Loucy (cell line): ENCODE data around the gene TIAM2.

ENCODE experiments used
- H2AFZ ChIP-seq: fragments of 200-600 bp; sonication (generic); 2 replicates; pipeline ENCODE4 v1.6.0; 2016; ENCODE audit warnings: antibody characterized with exemption, mild to moderate bottlenecking, low read length, moderate library complexity
- H3F3A ChIP-seq: fragments of 200-600 bp; 2 replicates; pipeline ENCODE4 v1.6.0; 2016; ENCODE audit warnings: antibody characterized with exemption, low read depth, mild to moderate bottlenecking
- H3K27me3 ChIP-seq: fragments of 200-600 bp; sonication (generic); 2 replicates; pipeline ENCODE4 v1.6.1; 2014; ENCODE audit warnings: low read length, mild to moderate bottlenecking; ENCODE audit not compliant: insufficient read depth, poor library complexity, severe bottlenecking
- H3K36me3 ChIP-seq: fragments of 200-600 bp; sonication (generic); 2 replicates; pipeline ENCODE4 v1.6.1; 2016; ENCODE audit warnings: low read length; ENCODE audit not compliant: insufficient read depth
- H3K4me1 ChIP-seq: fragments of 200-600 bp; sonication (generic); 2 replicates; pipeline ENCODE4 v1.5.1; 2014; ENCODE audit warnings: low read length, mild to moderate bottlenecking; ENCODE audit not compliant: insufficient read depth, poor library complexity, severe bottlenecking
- H3K4me2 ChIP-seq: fragments of 200-600 bp; sonication (generic); 2 replicates; pipeline ENCODE4 v1.6.0; 2014; ENCODE audit warnings: antibody characterized with exemption, low read length, low read depth, mild to moderate bottlenecking; ENCODE audit not compliant: poor library complexity, severe bottlenecking
- H3K4me3 ChIP-seq: fragments of 200-600 bp; sonication (generic); 2 replicates; pipeline ENCODE4 v1.5.1; 2014; ENCODE audit warnings: low read length, mild to moderate bottlenecking, mixed read lengths; ENCODE audit not compliant: poor library complexity, severe bottlenecking
- H3K79me2 ChIP-seq: fragments of 200-600 bp; sonication (generic); 2 replicates; pipeline ENCODE4 v1.6.1; 2014; ENCODE audit warnings: low read length; ENCODE audit not compliant: insufficient read depth
- H3K9ac ChIP-seq: fragments of 200-600 bp; sonication (generic); 2 replicates; pipeline ENCODE4 v1.6.0; 2014; ENCODE audit warnings: mild to moderate bottlenecking, low read depth, low read length, moderate library complexity; ENCODE audit not compliant: poor library complexity, severe bottlenecking
- H3K9me2 ChIP-seq: fragments of 200-600 bp; sonication (generic); replicated peaks from 2 replicates; pipeline ENCODE4 v1.6.1; 2016; ENCODE audit warnings: low read depth, low read length, mixed read lengths
- H3K9me3 ChIP-seq: fragments of 200-600 bp; sonication (generic); 2 replicates; pipeline ENCODE4 v1.6.1; 2014; ENCODE audit warnings: mild to moderate bottlenecking, antibody characterized with exemption, low read length, low read depth; ENCODE audit not compliant: insufficient read depth
- H4K20me1 ChIP-seq: fragments of 200-600 bp; sonication (generic); 2 replicates; pipeline ENCODE4 v1.6.0; 2014; ENCODE audit warnings: antibody characterized with exemption, low read length, mild to moderate bottlenecking; ENCODE audit not compliant: insufficient read depth, poor library complexity, severe bottlenecking
- EZH2phosphoT487 ChIP-seq: fragments of 200-600 bp; IDR thresholded peaks from 2 replicates; pipeline ENCODE4 v1.6.1; 2018; ENCODE audit warnings: antibody characterized with exemption, mild to moderate bottlenecking, moderate library complexity, borderline replicate concordance
- TF ChIP-seq, protein P1 (sequence below): fragments of 200-600 bp; sonication (generic); conservative IDR thresholded peaks from 2 replicates; pipeline ENCODE4 v1.5.1; 2014; ENCODE audit warnings: mild to moderate bottlenecking, antibody characterized with exemption, low read length

TIAM2 gene

GRCh38 chr6:155022721-155023120, 27.6 kb downstream of the TIAM2 start:
- Histone ChIP-seq H3F3A (no peaks in the 10 kb centered on the region), H3K27me3 (no peaks in the 10 kb centered on the region), H4K20me1 (no peaks in the 10 kb centered on the region), H3K4me3 (no peak overlapping the region), H3K4me2 (no peak overlapping the region), H3K36me3 (no peaks in the 10 kb centered on the region), H3K9me3 (no peaks in the 10 kb centered on the region), H3K9ac (no peak overlapping the region), H3K79me2 (no peaks in the 10 kb centered on the region), H3K9me2 (no peaks in the 10 kb centered on the region), H2AFZ (no peak overlapping the region), H3K4me1 (no peaks in the 10 kb centered on the region)
- TF ChIP-seq, protein P1, sequence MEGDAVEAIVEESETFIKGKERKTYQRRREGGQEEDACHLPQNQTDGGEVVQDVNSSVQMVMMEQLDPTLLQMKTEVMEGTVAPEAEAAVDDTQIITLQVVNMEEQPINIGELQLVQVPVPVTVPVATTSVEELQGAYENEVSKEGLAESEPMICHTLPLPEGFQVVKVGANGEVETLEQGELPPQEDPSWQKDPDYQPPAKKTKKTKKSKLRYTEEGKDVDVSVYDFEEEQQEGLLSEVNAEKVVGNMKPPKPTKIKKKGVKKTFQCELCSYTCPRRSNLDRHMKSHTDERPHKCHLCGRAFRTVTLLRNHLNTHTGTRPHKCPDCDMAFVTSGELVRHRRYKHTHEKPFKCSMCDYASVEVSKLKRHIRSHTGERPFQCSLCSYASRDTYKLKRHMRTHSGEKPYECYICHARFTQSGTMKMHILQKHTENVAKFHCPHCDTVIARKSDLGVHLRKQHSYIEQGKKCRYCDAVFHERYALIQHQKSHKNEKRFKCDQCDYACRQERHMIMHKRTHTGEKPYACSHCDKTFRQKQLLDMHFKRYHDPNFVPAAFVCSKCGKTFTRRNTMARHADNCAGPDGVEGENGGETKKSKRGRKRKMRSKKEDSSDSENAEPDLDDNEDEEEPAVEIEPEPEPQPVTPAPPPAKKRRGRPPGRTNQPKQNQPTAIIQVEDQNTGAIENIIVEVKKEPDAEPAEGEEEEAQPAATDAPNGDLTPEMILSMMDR: no peak
- no peak for TF ChIP-seq EZH2phosphoT487

DNA sequence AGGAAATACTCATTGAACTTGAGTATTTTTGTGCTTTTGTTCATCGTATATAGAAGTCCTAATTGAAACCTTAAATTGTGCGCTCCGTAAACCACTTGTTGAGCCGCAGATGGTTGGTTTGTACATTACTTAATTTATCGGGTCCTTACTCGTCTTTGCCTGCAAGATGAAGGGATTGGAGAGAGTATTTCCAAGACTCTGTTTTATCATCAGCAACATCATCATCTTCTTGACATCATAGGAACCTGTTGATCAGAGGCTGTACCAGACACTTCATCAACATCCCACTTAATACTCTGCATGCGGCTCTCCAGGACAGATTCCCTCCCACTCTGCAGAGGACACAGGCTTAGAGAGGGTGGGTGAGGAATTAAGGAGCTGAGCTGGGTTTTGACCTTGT, 28.6 kb downstream of the TIAM2 start:
- Histone ChIP-seq H3K4me2 (no peak overlapping the region), H3K9ac (no peak overlapping the region), H3F3A (no peaks in the 10 kb centered on the region), H4K20me1 (no peaks in the 10 kb centered on the region), H3K4me1 (no peaks in the 10 kb centered on the region), H3K36me3 (no peaks in the 10 kb centered on the region), H3K4me3 (no peak overlapping the region), H3K27me3 (no peaks in the 10 kb centered on the region), H3K9me3 (no peaks in the 10 kb centered on the region), H3K79me2 (no peaks in the 10 kb centered on the region), H3K9me2 (no peaks in the 10 kb centered on the region), H2AFZ (no peak overlapping the region)
- no peak for TF ChIP-seq EZH2phosphoT487
- TF ChIP-seq, protein P1: no peak

- TF ChIP-seq, protein P1: no peak
- no peak for TF ChIP-seq EZH2phosphoT487
- no peaks in the 10 kb centered on the region for H3K27me3 ChIP-seq
- no peaks in the 10 kb centered on the region for H4K20me1 ChIP-seq
- H3K9me3 ChIP-seq: no peaks in the 10 kb centered on the region
- no peak overlapping the region for H3K4me3 ChIP-seq
- no peaks in the 10 kb centered on the region for H3K4me1 ChIP-seq
- H3K79me2 ChIP-seq: no peaks in the 10 kb centered on the region
- H2AFZ ChIP-seq: no peak overlapping the region
- H3F3A ChIP-seq: no peaks in the 10 kb centered on the region
- no peaks in the 10 kb centered on the region for H3K9me2 ChIP-seq
- no peak overlapping the region for H3K4me2 ChIP-seq
- H3K36me3 ChIP-seq: no peaks in the 10 kb centered on the region
- H3K9ac ChIP-seq: no peak overlapping the region
These were observed 29.4 kb downstream of the TIAM2 start for GRCh38 chr6:155024391-155025027.
